Caki2 (cell line): ENCODE data around the gene SPEM3. TPM values are rescaled to one million over a fixed set of nuclear protein-coding genes. Genes with fewer than 3 reads are reported as not detected.

Experiments used
- DNase-seq: peaks from one replicate; pipeline ENCODE4 v3.0.0-alpha.2; 2015; ENCODE audit warnings: low read depth
- in situ Hi-C: cut with HindIII; loops from 2 replicates; pipeline ENCODE4 v1.10.0; 2016; ENCODE audit warnings: low sequenced_read_pairs, low pct_unique_long_range_greater_than_20kb, mixed read lengths
- total RNA-seq: library from RNA; depleted of rRNA; stranded (reverse); fragments of >200 nt; shearing (Covaris generic); gene quantifications from 2 replicates; pipeline ENCODE4 v1.2.3, GENCODE V29; 2014; ENCODE audit warnings: low replicate concordance; rRNA removed

Gene SPEM3
- not detected in 2 replicates for total RNA-seq

- DNase-seq = no peak
- in situ Hi-C loops = no loop called here
These were observed at the start of gene SPEM3 for GRCh38 chr17:7428557-7428956. Gene SPEM3 (plus strand): TSS chr17:7428857. CDS start chr17:7428903, 46 bp downstream.

GRCh38 chr17:7379134-7379533 lies 49.5 kb upstream of the SPEM3 start:
- DNase-seq = no peak
- in situ Hi-C loops = no loop called here

- in situ Hi-C loops = no loop called here
- no peak for DNase-seq
These were observed 48.3 kb upstream of the SPEM3 start for GRCh38 chr17:7380321-7380720.

- in situ Hi-C loops = no loop called here
- DNase-seq = no peak
These were observed 47.6 kb upstream of the SPEM3 start, which contains the start of gene TNK1 for GRCh38 chr17:7380855-7381683. Gene TNK1 (plus strand): TSS chr17:7381089. CDS start chr17:7382927, 1,838 bp downstream.

GRCh38 chr17:7382901-7383300 lies 45.8 kb upstream of the SPEM3 start:
- in situ Hi-C loops = no loop called here
- no peak for DNase-seq

GRCh38 chr17:7383371-7383741 lies 45.3 kb upstream of the SPEM3 start:
- no peak for DNase-seq
- in situ Hi-C loops = no loop called here

- in situ Hi-C loops = no loop called here
- no peak for DNase-seq
These were observed 44.7 kb upstream of the SPEM3 start for GRCh38 chr17:7383742-7384488.

GRCh38 chr17:7384489-7385081 lies 44.1 kb upstream of the SPEM3 start:
- in situ Hi-C loops = no loop called here
- no peak for DNase-seq

GRCh38 chr17:7388856-7389255 lies 39.8 kb upstream of the SPEM3 start:
- in situ Hi-C loops = no loop called here
- DNase-seq = no peak

- no peak for DNase-seq
- in situ Hi-C loops = no loop called here
These were observed 38.4 kb upstream of the SPEM3 start for GRCh38 chr17:7389924-7390910.

- in situ Hi-C loops = no loop called here
- no peak for DNase-seq
These were observed 37.4 kb upstream of the SPEM3 start for GRCh38 chr17:7391307-7391706.

- in situ Hi-C loops = no loop called here
- DNase-seq = no peak
These were observed 35.7 kb upstream of the SPEM3 start for GRCh38 chr17:7392696-7393612.

- no peak for DNase-seq
These were observed 34.8 kb upstream of the SPEM3 start for GRCh38 chr17:7393613-7394451.

GRCh38 chr17:7394452-7395191 lies 34.0 kb upstream of the SPEM3 start, which contains the start of gene PLSCR3:
Gene PLSCR3 (minus strand): TSS chr17:7394525. CDS start chr17:7394110, 415 bp downstream.
- in situ Hi-C loops = no loop called here
- DNase-seq = peak; percentile 86

More at GRCh38 chr17:7393613-7394451, 34.8 kb upstream of the SPEM3 start:
- in situ Hi-C loops = no loop called here

- no peak for DNase-seq
- in situ Hi-C loops = no loop called here
These were observed 32.5 kb upstream of the SPEM3 start for GRCh38 chr17:7396147-7396546.
